ENCODE results near the gene SLC25A34. TPM values are rescaled to one million over a fixed set of nuclear protein-coding genes. Genes with fewer than 3 reads are reported as not detected.
A peak's percentile ranks its signal among the peaks of the same experiment; 100 is the strongest.

SLC25A34 gene
- total RNA-seq, 1 donor from 2014 or later: 0.73 TPM

GRCh38 chr1:15756143-15757015 is 20.3 kb downstream of the SLC25A34 start:
- DNase-seq (ENCODE audit: low read depth): no peak
- Histone ChIP-seq H3K27ac (ENCODE audit: low read depth, low read length) (no peak overlapping the region), H3K27me3 (ENCODE audit: insufficient read depth, low read length) (no peaks in the 10 kb centered on the region), H3K36me3 (ENCODE audit: insufficient read depth, low read length) (no peaks in the 10 kb centered on the region), H3K4me3 (ENCODE audit: insufficient read depth, low read depth, low read length) (no peak overlapping the region), H3K9ac (ENCODE audit: low read length) (no peak overlapping the region), H3K79me2 (ENCODE audit: insufficient read depth, low read length) (peaks cover 27% of the 10 kb centered on the region), H2AFZ (ENCODE audit: low read depth, low read length) (peak overlapping the region; percentile 46), H3K9me3 (ENCODE audit: insufficient read depth, low read depth, low read length) (no peaks in the 10 kb centered on the region), H3K4me1 (ENCODE audit: insufficient read depth, low read length) (peaks cover 21% of the 10 kb centered on the region), H3K4me2 (ENCODE audit: low read length) (no peak overlapping the region), H4K20me1 (ENCODE audit: insufficient read depth, low read length) (peaks cover 10% of the 10 kb centered on the region)
- Mint-ChIP-seq H3K4me3 (ENCODE audit: unreplicated experiment) (no peak overlapping the region), H3K27me3 (ENCODE audit: low read depth, unreplicated experiment) (peaks cover 12% of the 10 kb centered on the region), H3K27ac (ENCODE audit: unreplicated experiment) (peak overlapping the region; percentile 47), H3K4me1 (ENCODE audit: low read depth, unreplicated experiment) (peaks cover 5% of the 10 kb centered on the region), H3K36me3 (ENCODE audit: low read depth, unreplicated experiment) (peaks cover 3% of the 10 kb centered on the region), H3K9me3 (ENCODE audit: unreplicated experiment) (peaks cover 4% of the 10 kb centered on the region)
- FAIRE-seq: no peak
- TF ChIP-seq CTCF (IDR thresholded peaks at IDR 0.05; ENCODE audit: insufficient read depth, low read depth, low read length) (no peak), EZH2 (IDR thresholded peaks at IDR 0.05; ENCODE audit: insufficient read depth, low read length) (no peak)

DNA sequence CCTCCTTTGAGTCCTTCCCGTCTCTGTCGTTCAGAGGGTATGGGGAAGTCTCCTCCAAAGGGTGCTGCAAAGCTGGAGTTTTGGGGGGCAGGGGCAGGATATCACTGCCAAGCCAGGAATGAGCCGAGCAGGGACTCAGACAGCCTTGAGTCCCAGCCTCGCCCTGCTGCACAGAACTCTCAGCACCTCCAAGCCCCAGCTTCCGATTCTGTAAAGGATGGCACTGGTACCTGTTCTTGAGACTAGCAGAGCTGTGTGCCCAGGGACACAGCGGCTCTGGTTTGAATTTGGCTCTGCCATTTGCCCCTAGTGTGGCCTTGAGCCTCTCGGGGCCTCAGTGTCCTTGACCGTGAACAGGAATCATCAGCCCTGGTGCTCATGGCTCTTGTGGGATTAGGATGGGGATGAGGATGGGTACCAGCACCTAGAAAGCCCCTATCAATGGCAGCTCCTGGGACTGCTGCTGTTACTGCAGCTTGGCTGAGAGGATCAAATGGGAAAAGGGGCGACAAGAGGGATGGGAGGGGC is 21.0 kb downstream of the SLC25A34 start:
- no peak overlapping the region for H3K27ac ChIP-seq (ENCODE audit: low read depth, low read length)
- H2AFZ ChIP-seq (ENCODE audit: low read depth, low read length): no peak overlapping the region
- H3K4me2 ChIP-seq (ENCODE audit: low read length): peak overlapping the region; percentile 92

More for the DNA sequence above, 21.0 kb downstream of the SLC25A34 start:
- H3K9ac ChIP-seq (ENCODE audit: low read length): peak overlapping the region; percentile 92
- peaks cover 23% of the 10 kb centered on the region for H3K4me1 ChIP-seq (ENCODE audit: insufficient read depth, low read length)
- Mint-ChIP-seq H3K27me3 (ENCODE audit: low read depth, unreplicated experiment) (peaks cover 5% of the 10 kb centered on the region), H3K27ac (ENCODE audit: unreplicated experiment) (no peak overlapping the region), H3K4me3 (ENCODE audit: unreplicated experiment) (peak overlapping the region; percentile 66), H3K36me3 (ENCODE audit: low read depth, unreplicated experiment) (peaks cover 3% of the 10 kb centered on the region), H3K4me1 (ENCODE audit: low read depth, unreplicated experiment) (peaks cover 9% of the 10 kb centered on the region), H3K9me3 (ENCODE audit: unreplicated experiment) (peaks cover 3% of the 10 kb centered on the region)
- no peak for TF ChIP-seq EZH2 (IDR thresholded peaks at IDR 0.05; ENCODE audit: insufficient read depth, low read length)
- no peak for TF ChIP-seq CTCF (IDR thresholded peaks at IDR 0.05; ENCODE audit: insufficient read depth, low read depth, low read length)
- H3K4me3 ChIP-seq (ENCODE audit: insufficient read depth, low read depth, low read length): no peak overlapping the region
- DNase-seq (ENCODE audit: low read depth) (no peak), FAIRE-seq (no peak)
- no peaks in the 10 kb centered on the region for H3K36me3 ChIP-seq (ENCODE audit: insufficient read depth, low read length)
- no peaks in the 10 kb centered on the region for H3K9me3 ChIP-seq (ENCODE audit: insufficient read depth, low read depth, low read length)
- H3K27me3 ChIP-seq (ENCODE audit: insufficient read depth, low read length): no peaks in the 10 kb centered on the region
- peaks cover 17% of the 10 kb centered on the region for H4K20me1 ChIP-seq (ENCODE audit: insufficient read depth, low read length)
- H3K79me2 ChIP-seq (ENCODE audit: insufficient read depth, low read length): peaks cover 34% of the 10 kb centered on the region

Data from astrocyte (in vitro differentiated cells and primary cell).